ENCODE data around the gene ZNF783. TPM values are rescaled to one million over a fixed set of nuclear protein-coding genes. Genes with fewer than 3 reads are reported as not detected.
"Not testable (repeated sequence)": the region's sequence is repeated elsewhere in the genome, so short reads cannot be mapped to it uniquely, and the experiment has no call there.

Gene ZNF783
- total RNA-seq, 1 donor from 2014 or later: 19.7 TPM

- TF ChIP-seq CTCF (conservative IDR thresholded peaks at IDR 0.05): no peak
- no peaks in the 10 kb centered on the region for H3K9me3 Mint-ChIP-seq
- DNase-seq (ENCODE audit: extremely low spot score, unreplicated experiment): no peak
- no peaks in the 10 kb centered on the region for H3K36me3 Mint-ChIP-seq
- no peaks in the 10 kb centered on the region for H3K4me1 Mint-ChIP-seq (ENCODE audit: unreplicated experiment)
- no peak overlapping the region for H3K4me3 Mint-ChIP-seq
- H3K27ac Mint-ChIP-seq: no peak overlapping the region
- H3K27me3 Mint-ChIP-seq: peaks cover 3% of the 10 kb centered on the region
Measured at GRCh38 chr7:149330914-149331567, 69.0 kb downstream of the ZNF783 start.

- H3K9me3 Mint-ChIP-seq; DNase-seq (ENCODE audit: extremely low spot score, unreplicated experiment); H3K4me3 Mint-ChIP-seq; H3K27ac Mint-ChIP-seq; H3K4me1 Mint-ChIP-seq (ENCODE audit: unreplicated experiment); H3K36me3 Mint-ChIP-seq; H3K27me3 Mint-ChIP-seq: not testable (repeated sequence)
Measured at GRCh38 chr7:149332602-149333320, 70.8 kb downstream of the ZNF783 start.

GRCh38 chr7:149333321-149333717, 71.3 kb downstream of the ZNF783 start:
- TF ChIP-seq CTCF (conservative IDR thresholded peaks at IDR 0.05): no peak
- no peak for DNase-seq (ENCODE audit: extremely low spot score, unreplicated experiment)

GRCh38 chr7:149334219-149334618, 72.2 kb downstream of the ZNF783 start:
- H3K27me3 Mint-ChIP-seq: peaks cover 3% of the 10 kb centered on the region
- DNase-seq (ENCODE audit: extremely low spot score, unreplicated experiment): no peak
- H3K27ac Mint-ChIP-seq: no peak overlapping the region
- no peaks in the 10 kb centered on the region for H3K4me1 Mint-ChIP-seq (ENCODE audit: unreplicated experiment)
- H3K36me3 Mint-ChIP-seq: no peaks in the 10 kb centered on the region
- no peaks in the 10 kb centered on the region for H3K9me3 Mint-ChIP-seq
- no peak for TF ChIP-seq CTCF (conservative IDR thresholded peaks at IDR 0.05)
- H3K4me3 Mint-ChIP-seq: no peak overlapping the region

More at GRCh38 chr7:149333321-149333717, 71.3 kb downstream of the ZNF783 start:
- Mint-ChIP-seq H3K4me3 (no peak overlapping the region), H3K27ac (no peak overlapping the region), H3K9me3 (no peaks in the 10 kb centered on the region), H3K36me3 (no peaks in the 10 kb centered on the region), H3K27me3 (peaks cover 3% of the 10 kb centered on the region), H3K4me1 (ENCODE audit: unreplicated experiment) (no peaks in the 10 kb centered on the region)

Other genes starting within 250 kb of the ZNF783 start
- gene PDIA4, start 233.7 kb upstream of the ZNF783 start, total RNA-seq (ENCODE audit: low replicate concordance): 198 and 209 TPM in 2 replicates
- 12.6 and 13.3 TPM in 2 replicates for gene ZNF786, start 171.5 kb upstream of the ZNF783 start, total RNA-seq (ENCODE audit: low replicate concordance)
- gene ZNF425, start 135.9 kb upstream of the ZNF783 start, total RNA-seq (ENCODE audit: low replicate concordance): 4.5 and 7.0 TPM in 2 replicates
- gene ZNF398, start 114.7 kb upstream of the ZNF783 start, total RNA-seq (ENCODE audit: low replicate concordance): 19.5 and 25.2 TPM in 2 replicates
- 34.3 and 35.4 TPM in 2 replicates for gene ZNF282, start 66.7 kb upstream of the ZNF783 start, total RNA-seq (ENCODE audit: low replicate concordance)
- gene ZNF212, start 22.5 kb upstream of the ZNF783 start, total RNA-seq (ENCODE audit: low replicate concordance): 13.3 and 16.6 TPM in 2 replicates
- gene ZNF777, start 198.9 kb downstream of the ZNF783 start, total RNA-seq (ENCODE audit: low replicate concordance): 17.4 and 17.6 TPM in 2 replicates
- 20.2 and 20.4 TPM in 2 replicates for gene ZNF746, start 235.6 kb downstream of the ZNF783 start, total RNA-seq (ENCODE audit: low replicate concordance)

All from type B pancreatic cell (in vitro differentiated cells).